Esophagus muscularis mucosa (tissue), 4 donors: ENCODE results near the gene SCO2. TPM values are rescaled to one million over a fixed set of nuclear protein-coding genes. Genes with fewer than 3 reads are reported as not detected.
"Not testable (repeated sequence)": the region's sequence is repeated elsewhere in the genome, so short reads cannot be mapped to it uniquely, and the experiment has no call there.

Experiments
- DNase-seq: peaks from one replicate; pipeline ENCODE4 v3.0.0-alpha.2; 2017; ENCODE audit errors: extremely low spot score
- H3K27ac ChIP-seq, 4 donors: fragments of 200-600 bp; sonication (generic); replicated peaks in 1 of 4; 1 replicate in 3 of 4; 2 replicates in 1 of 4; pipeline ENCODE4 v1.5.1; 2016 to 2019; ENCODE audit warnings: mild to moderate bottlenecking in 1 of 4
- H3K27me3 ChIP-seq, 4 donors: fragments of 200-600 bp; sonication (generic); one replicate each; pipeline versions ENCODE4 v1.5.1 to v1.6.0; 2016 to 2019
- H3K36me3 ChIP-seq, 4 donors: fragments of 200-600 bp; sonication (generic); one replicate each; pipeline ENCODE4 v1.5.1; 2016 to 2019
- H3K4me1 ChIP-seq, 4 donors: fragments of 200-600 bp; sonication (generic); one replicate each; pipeline ENCODE4 v1.5.1; 2016 to 2019
- H3K4me3 ChIP-seq, 4 donors: fragments of 200-600 bp; sonication (generic); 1 replicate in 2 of 4; 2 replicates in 2 of 4; pipeline ENCODE4 v1.5.1; 2016 to 2019; ENCODE audit warnings: mild to moderate bottlenecking in 4 of 4, moderate library complexity in 1 of 4
- H3K9me3 ChIP-seq, 4 donors: fragments of 200-600 bp; sonication (generic); 1 replicate in 3 of 4; 2 replicates in 1 of 4; pipeline ENCODE4 v1.5.1; 2016 to 2019
- EP300 ChIP-seq: sonication (generic); formaldehyde crosslinking; IDR thresholded peaks from one replicate; pipeline ENCODE4 v1.6.1; 2017; ENCODE audit warnings: antibody characterized with exemption
- POLR2A ChIP-seq: fragments of 450-650 bp; IDR thresholded peaks from one replicate; pipeline ENCODE4 v1.6.1; 2017; ENCODE audit warnings: antibody characterized with exemption, moderate library complexity, mild to moderate bottlenecking, low read depth
- POLR2AphosphoS5 ChIP-seq, 2 donors: sonication (generic); formaldehyde crosslinking; IDR thresholded peaks; one replicate each; pipeline ENCODE4 v1.6.1; 2017; ENCODE audit warnings: antibody characterized with exemption in 2 of 2
- WGBS: methylation state at CpG from one replicate; pipeline ENCODE4 v1.1.5; 2018; 5-methylcytosine and 5-hydroxymethylcytosine counted together
- intact Hi-C: fragments of 100-400 bp; cut with DNase I; formaldehyde crosslinking; loops from one replicate; pipeline ENCODE4 v1.15.1; 2023
- total RNA-seq, 4 donors: library from RNA; depleted of rRNA; stranded (reverse); fragments of >200 nt; gene quantifications; one replicate each; pipeline versions ENCODE4 v1.1.0 to v1.2.1, GENCODE V29; 2016
- TF ChIP-seq, protein P1 (sequence below), 3 experiments: fragments of 200-600 bp in 2 of 3; fragments of 450-650 bp in 1 of 3; sonication (generic) in 2 of 3; IDR thresholded peaks; one replicate each; pipeline ENCODE4 v1.5.1; 2017 to 2019; ENCODE audit warnings: antibody characterized with exemption in 3 of 3, mild to moderate bottlenecking in 2 of 3, moderate library complexity in 1 of 3

SCO2 gene
- total RNA-seq, 4 donors from 2014 or later = 3.1 to 5.1 TPM; not detected in 2

DNA sequence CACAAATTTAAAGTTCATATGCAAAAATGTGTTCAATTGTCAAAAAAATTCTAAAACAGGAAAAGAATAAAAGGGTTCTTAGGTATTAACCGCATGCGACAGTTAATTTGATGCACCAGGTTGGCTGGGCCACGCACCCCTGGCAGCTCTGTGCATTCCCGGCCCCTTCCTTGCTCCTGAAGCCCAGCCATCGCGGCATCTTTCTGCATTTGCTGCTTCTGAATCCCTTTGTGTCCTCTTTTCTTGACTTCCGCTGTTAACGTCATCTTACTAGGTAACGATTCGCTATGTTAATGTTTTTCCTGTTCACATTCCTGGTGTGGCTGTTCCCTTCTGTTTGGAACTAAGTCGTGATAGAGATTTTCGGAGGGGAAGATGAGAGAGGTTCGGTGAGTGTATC is 12.4 kb upstream of the SCO2 start:
- Histone ChIP-seq H3K9me3 (no peaks in the 10 kb centered on the region), H3K27ac (peak overlapping the region in 3 of 4 donors; percentile 73 to 85 (median 81)), H3K27me3 (peaks cover 0 to 65% (median 17%) of the 10 kb centered on the region in 4 donors), H3K36me3 (no peaks in the 10 kb centered on the region), H3K4me1 (peaks cover 11 to 19% (median 15%) of the 10 kb centered on the region in 4 donors), H3K4me3 (no peak overlapping the region)
- no peak for DNase-seq
- TF ChIP-seq EP300 (no peak), POLR2A (no peak), POLR2AphosphoS5 (IDR thresholded peaks at IDR 0.05) (no peak)
- TF ChIP-seq, protein P1, sequence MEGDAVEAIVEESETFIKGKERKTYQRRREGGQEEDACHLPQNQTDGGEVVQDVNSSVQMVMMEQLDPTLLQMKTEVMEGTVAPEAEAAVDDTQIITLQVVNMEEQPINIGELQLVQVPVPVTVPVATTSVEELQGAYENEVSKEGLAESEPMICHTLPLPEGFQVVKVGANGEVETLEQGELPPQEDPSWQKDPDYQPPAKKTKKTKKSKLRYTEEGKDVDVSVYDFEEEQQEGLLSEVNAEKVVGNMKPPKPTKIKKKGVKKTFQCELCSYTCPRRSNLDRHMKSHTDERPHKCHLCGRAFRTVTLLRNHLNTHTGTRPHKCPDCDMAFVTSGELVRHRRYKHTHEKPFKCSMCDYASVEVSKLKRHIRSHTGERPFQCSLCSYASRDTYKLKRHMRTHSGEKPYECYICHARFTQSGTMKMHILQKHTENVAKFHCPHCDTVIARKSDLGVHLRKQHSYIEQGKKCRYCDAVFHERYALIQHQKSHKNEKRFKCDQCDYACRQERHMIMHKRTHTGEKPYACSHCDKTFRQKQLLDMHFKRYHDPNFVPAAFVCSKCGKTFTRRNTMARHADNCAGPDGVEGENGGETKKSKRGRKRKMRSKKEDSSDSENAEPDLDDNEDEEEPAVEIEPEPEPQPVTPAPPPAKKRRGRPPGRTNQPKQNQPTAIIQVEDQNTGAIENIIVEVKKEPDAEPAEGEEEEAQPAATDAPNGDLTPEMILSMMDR (IDR thresholded peaks at IDR 0.05) = no peak
- intact Hi-C loops = no loop called here
- WGBS = 85% methylated on average over 13 of the region's 13 CpGs

DNA sequence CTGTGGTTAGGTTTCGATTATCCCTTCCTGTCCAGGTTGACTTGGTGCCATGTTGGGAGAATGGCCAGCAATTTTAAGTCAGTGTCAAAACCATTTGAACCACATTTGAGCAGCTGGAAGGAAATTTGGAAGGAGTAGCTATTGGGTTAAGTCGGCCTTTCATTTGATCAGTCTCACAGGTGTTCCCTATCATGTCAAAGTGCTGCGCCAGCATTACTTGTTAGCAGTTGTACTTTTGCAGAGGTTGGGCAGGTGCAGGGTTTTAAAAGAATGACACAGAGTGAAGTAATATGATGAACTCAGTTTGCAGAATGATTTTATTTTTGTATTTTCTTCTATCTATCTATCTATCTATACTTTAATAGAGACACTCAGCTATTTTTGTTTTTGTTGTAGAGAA is 10.8 kb upstream of the SCO2 start:
- 55% methylated on average over 3 of the region's 3 CpGs for WGBS
- intact Hi-C loops = no loop called here
- TF ChIP-seq POLR2AphosphoS5 (IDR thresholded peaks at IDR 0.05) (no peak), EP300 (no peak), POLR2A (no peak)
- TF ChIP-seq, protein P1 (IDR thresholded peaks at IDR 0.05) = no peak
- H3K4me3 ChIP-seq = no peak overlapping the region
- H3K27ac ChIP-seq = no peak overlapping the region
- no peaks in the 10 kb centered on the region for H3K9me3 ChIP-seq
- peaks cover 25 to 34% (median 31%) of the 10 kb centered on the region in 4 donors for H3K4me1 ChIP-seq
- H3K36me3 ChIP-seq = no peaks in the 10 kb centered on the region
- peaks cover 4 to 81% (median 31%) of the 10 kb centered on the region in 4 donors for H3K27me3 ChIP-seq
- DNase-seq = no peak

DNA sequence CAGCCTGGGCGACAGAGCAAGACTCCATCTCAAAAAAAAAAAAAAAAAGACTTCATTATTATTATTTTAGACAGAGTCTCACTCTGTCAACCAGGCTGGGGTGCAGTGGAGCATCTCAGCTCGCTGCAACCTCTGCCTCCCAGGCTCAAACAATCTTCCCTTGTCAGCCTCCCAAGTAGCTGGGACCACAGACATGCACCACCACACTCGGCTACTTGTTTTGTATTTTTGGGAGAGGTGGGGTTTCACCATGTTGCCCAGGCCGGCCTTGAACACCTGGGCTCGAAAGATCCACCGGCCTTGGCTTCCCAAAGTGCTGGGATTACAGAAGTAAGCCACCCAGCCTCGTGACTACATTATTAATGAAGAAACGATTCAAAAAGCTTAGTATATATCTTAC is 9.7 kb upstream of the SCO2 start:
- no peak for DNase-seq
- intact Hi-C loops = no loop called here
- Histone ChIP-seq H3K4me3 (no peak overlapping the region), H3K36me3 (no peaks in the 10 kb centered on the region), H3K4me1 (peaks cover 35 to 46% (median 41%) of the 10 kb centered on the region in 4 donors), H3K27me3 (peaks cover 6 to 92% (median 39%) of the 10 kb centered on the region in 4 donors), H3K9me3 (no peaks in the 10 kb centered on the region), H3K27ac (peak overlapping the region in 1 of 4 donors; percentile 8)
- TF ChIP-seq POLR2A (no peak), POLR2AphosphoS5 (IDR thresholded peaks at IDR 0.05) (no peak), EP300 (no peak)
- TF ChIP-seq, protein P1 (IDR thresholded peaks at IDR 0.05) = no peak
- 80% methylated on average over 8 of the region's 8 CpGs for WGBS

DNA sequence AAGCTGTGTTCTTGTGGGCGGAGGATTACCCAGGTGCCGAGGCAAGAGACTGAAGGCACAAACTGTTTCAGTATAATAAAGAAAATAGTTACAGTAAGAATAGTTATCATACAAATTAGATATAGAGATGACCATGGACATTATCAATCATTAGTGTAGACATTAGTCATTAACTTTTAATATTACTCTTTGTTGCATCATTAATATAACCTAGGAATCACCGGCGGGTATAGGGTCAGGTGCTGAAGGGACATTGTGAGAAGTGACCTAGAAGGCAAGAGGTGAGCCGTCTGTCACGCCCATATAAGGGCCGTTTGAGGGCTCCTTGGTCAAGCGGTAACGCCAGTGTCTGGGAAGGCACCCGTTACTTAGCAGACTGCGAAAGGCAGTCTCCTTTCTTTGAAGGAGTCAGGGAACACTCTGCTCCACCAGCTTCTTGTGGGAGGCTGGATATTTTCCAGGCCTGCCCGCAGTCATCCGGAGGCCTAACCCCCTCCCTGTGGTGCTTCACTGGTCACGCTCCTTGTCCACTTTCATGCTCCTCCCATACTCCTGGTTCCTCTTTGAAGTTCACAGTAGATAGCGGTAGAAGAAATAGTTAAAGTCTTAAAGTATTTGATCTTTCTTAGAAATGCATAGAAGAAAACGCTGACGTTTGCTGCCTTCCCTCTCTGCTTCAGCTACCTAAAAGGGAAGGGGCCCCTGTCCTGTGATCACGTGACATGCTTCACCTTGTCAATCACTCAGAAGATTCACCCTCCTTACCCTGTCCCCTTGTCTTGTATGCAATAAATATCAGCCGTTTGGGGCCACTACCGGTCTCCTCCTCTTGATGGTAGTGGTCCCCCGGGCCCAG is 8.7 kb upstream of the SCO2 start:
- not testable (repeated sequence) for DNase-seq

More for the DNA sequence above, 8.7 kb upstream of the SCO2 start:
- intact Hi-C loops, H3K4me3 ChIP-seq, H3K9me3 ChIP-seq, H3K36me3 ChIP-seq: not testable (repeated sequence)
- Histone ChIP-seq H3K27ac (peak overlapping the region in 3 of 4 donors; percentile 20 to 36 (median 30)), H3K27me3 (peaks cover 10 to 100% (median 40%) of the 10 kb centered on the region in 4 donors), H3K4me1 (peaks cover 31 to 48% (median 45%) of the 10 kb centered on the region in 4 donors)
- 56% methylated on average over 21 of the region's 21 CpGs for WGBS
- peak in 1 of 2 donors; percentile 28 for TF ChIP-seq POLR2AphosphoS5 (IDR thresholded peaks at IDR 0.05)
